ENCODE data around the gene OR5H14.

Gene OR5H14

DNA sequence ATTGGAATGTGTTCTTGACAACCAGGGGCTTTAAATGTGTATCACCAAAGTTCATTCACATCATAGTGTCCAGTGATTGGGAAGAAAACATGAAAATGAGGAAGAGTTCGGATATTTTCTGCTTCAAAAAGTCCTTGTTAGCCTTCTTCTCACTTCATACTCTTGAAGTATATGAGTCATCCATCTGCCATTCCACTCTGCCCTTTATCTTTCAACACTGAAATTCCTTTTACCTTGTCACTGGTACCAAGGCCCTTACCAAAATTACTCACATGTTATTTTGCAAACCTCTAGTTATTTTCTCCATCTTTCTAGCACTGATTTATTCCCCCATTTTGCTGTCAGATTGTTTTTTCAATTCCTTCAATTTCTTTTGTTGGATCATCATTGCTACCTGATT, 51.7 kb downstream of the OR5H14 start:
- DNase-seq (ENCODE audit: low spot score): no peak

All from globus pallidus (tissue), 1 donor.